Measurements from ENCODE around the gene EVL.

Gene EVL

DNA sequence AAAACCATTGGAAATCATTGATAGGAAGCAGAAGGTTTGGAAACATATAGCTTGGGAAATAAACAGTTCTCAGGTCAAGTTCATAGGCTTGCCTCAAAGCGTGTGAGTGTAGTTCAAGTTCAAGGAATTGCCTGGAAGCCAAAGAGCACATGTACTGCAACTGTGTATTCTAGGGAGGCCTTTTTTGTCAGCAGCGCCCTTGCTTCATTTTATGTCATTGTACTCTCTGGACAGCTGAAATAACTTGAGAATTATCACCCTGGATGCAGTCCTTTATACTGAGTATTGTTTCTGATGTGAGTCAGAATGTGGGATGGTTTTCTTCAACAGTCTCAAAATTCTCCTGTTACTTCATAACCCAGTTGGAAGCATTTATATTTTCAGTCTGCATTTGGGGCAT, 16.0 kb upstream of the EVL start:
- H3K4me3 ChIP-seq (ENCODE audit: low read length), result no peak overlapping the region
- no peak for TF ChIP-seq ZNF274 (IDR thresholded peaks at IDR 0.05; ENCODE audit: low read depth, low read length)

DNA sequence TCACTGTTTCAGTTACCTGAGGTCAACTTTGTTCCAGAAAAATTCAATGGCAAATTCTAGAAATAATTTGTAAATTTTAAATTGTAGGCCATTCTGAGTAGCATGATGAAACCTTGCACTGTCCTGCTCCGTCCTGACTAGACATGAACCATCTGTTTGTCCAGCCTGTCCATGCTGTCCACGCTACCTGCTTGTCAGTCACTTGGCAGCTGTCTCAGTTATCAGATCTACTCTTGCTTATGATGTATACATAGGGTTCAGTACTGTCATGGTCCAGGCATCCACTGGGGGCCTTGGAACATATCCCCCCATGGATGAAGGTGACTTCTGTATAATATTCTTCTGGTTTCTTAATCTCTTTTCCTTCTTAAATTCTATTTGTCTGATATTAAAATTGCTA, 14.1 kb upstream of the EVL start:
- H3K4me3 ChIP-seq (ENCODE audit: low read length), result no peak overlapping the region

DNA sequence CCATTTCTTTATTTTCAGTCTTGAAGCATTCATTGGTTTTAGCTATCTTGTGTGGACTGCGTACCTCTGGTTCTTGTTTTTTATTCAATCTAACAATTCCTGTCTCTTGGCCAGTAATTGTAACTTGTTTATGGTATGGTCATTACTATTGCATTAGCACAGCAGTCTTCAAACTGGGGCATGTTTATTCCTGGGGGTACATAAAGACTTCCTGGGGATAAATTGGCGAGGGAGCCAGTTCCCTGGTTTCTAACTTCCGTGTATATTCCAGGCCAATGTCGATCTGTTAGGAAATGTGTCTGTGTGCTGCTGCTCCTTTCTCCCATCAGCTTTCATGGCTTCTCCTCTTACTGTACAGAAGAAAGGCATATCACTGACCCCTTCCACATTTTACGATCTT, 13.7 kb upstream of the EVL start:
- TF ChIP-seq ZNF274 (IDR thresholded peaks at IDR 0.05; ENCODE audit: low read depth, low read length), result no peak
- H3K4me3 ChIP-seq (ENCODE audit: low read length), result no peak overlapping the region

More for the DNA sequence above, 14.1 kb upstream of the EVL start:
- no peak for TF ChIP-seq ZNF274 (IDR thresholded peaks at IDR 0.05; ENCODE audit: low read depth, low read length)

DNA sequence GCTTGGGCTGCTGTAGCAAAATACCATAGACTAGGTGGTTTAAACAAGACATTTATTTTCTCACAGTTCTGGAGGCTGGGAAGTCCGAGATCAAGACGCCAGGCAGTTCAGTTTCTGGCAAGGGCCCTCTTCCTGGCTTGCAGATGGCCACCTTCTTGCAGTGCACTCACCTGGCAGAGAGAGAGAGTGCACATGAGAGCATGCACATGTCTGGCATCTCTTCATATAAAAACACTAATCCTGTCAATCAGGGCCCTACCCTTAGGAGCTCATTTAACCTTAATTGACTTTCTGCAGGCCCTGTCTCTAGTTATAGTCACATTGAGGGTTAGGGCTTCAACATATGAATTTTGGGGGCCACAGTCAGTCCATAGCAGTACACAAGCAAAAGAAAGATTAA, 12.4 kb upstream of the EVL start:
- TF ChIP-seq ZNF274 (IDR thresholded peaks at IDR 0.05; ENCODE audit: low read depth, low read length), result no peak
- no peak overlapping the region for H3K4me3 ChIP-seq (ENCODE audit: low read length)

GRCh38 chr14:100054316-100055075, 10.7 kb upstream of the EVL start:
- no peak overlapping the region for H3K4me3 ChIP-seq (ENCODE audit: low read length)
- TF ChIP-seq ZNF274 (IDR thresholded peaks at IDR 0.05; ENCODE audit: low read depth, low read length), result no peak

GRCh38 chr14:100056431-100056830, 8.8 kb upstream of the EVL start:
- no peak for TF ChIP-seq ZNF274 (IDR thresholded peaks at IDR 0.05; ENCODE audit: low read depth, low read length)

DNA sequence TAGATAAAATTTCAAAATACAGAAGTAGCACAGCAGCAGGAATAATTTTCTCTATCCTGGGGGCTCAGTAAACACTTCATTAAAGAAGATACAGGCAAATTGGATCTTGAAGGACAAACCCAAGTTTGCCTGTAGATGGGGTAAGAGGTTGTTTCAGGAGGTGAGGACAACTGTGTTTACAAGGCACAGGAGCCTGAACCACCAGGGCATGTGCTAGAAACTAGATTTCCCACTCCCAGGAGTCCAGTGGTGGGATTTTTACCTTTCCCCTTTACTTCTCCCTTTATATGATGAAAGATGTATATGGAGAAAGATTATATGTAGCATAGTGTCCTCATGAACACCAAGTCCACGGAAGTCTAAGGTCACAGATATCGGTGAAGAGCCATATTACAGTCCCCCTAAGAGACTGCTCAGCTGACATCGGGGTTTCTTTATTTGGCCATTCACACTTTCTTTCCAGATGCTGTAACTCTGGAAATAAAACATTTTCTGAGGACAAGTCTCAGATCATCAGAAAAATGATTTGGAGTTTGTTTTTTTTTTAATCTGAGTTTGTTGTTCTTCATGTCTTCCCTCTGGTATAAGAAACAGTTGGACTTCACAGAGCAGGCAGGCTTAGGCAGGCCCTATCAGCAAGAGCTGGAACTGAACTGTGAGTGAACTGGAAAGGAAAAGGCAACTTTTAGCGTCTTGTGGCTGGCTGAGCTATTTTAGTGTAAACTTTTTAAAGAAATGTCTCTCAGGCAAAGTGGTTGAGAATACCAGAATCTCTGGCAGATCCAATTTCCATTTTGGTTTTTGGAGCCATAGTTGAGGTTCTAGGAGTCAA, 8.0 kb upstream of the EVL start:
- TF ChIP-seq ZNF274 (IDR thresholded peaks at IDR 0.05; ENCODE audit: low read depth, low read length), result no peak
- no peak overlapping the region for H3K4me3 ChIP-seq (ENCODE audit: low read length)

More at GRCh38 chr14:100056431-100056830, 8.8 kb upstream of the EVL start:
- no peak overlapping the region for H3K4me3 ChIP-seq (ENCODE audit: low read length)

- no peak for TF ChIP-seq ZNF274 (IDR thresholded peaks at IDR 0.05; ENCODE audit: low read depth, low read length)
- peak overlapping the region; percentile 9; the same call in 1 of the 2 replicates for H3K4me3 ChIP-seq (ENCODE audit: low read length)
These were observed 6.3 kb upstream of the EVL start for GRCh38 chr14:100058777-100059437.

DNA sequence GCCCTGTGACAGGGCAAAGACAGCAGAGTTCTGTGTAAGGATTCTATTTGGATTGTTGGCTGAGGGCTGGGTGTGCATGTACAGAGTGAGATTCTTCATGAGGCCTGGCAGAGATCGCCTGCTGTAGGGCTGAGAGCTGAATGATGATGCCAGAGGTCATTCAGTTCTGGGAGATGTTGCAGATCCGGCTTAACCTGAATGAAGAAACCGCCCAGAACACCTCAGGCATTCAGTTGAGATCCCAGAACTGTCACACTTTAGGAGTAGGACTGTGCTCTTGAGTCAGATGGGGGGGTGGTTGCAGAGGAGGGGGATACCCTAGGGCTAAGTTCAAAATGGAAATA, 5.8 kb upstream of the EVL start:
- no peak for TF ChIP-seq ZNF274 (IDR thresholded peaks at IDR 0.05; ENCODE audit: low read depth, low read length)
- peak overlapping the region; percentile 9; the same call in 1 of the 2 replicates for H3K4me3 ChIP-seq (ENCODE audit: low read length)

DNA sequence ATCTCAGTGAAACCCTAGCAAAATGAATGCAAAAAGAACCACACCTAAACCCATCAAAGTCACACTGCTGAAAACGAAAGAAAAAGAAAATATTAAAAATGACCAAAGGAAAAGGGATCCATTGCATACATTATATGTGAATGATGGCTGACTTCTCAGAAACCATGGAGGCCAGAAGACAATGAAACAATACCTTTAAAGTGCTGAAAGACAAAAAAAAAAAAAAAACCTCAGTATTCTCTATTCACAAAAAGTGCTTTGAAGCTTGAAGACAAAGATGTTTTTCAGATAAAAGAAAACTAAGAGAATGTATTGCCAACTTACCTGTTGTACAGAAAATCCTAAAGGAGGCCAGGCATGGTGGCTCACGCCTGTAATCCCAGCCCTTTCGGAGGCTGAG, 4.5 kb upstream of the EVL start:
- no peak for TF ChIP-seq ZNF274 (IDR thresholded peaks at IDR 0.05; ENCODE audit: low read depth, low read length)
- no peak overlapping the region for H3K4me3 ChIP-seq (ENCODE audit: low read length)

DNA sequence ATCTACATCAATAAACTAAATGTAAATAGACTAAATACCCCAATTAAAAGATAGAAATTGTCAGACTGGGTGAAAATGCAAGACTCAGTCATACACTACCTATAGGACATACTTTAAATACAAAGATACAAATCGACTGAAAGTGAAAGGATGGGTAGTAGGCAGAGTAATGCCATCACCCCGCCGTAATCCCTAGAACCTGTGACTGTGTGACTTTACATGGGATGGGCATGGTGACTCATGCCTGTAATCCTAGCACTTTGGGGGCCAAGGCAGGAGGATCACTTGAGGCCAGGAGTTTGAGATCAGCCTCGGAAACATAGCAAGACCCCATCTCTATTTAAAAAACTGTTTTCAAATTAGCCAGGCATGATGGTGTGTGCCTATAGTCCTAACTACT, 2.6 kb upstream of the EVL start:
- H3K4me3 ChIP-seq (ENCODE audit: low read length), result no peak overlapping the region
- TF ChIP-seq ZNF274 (IDR thresholded peaks at IDR 0.05; ENCODE audit: low read depth, low read length), result no peak

DNA sequence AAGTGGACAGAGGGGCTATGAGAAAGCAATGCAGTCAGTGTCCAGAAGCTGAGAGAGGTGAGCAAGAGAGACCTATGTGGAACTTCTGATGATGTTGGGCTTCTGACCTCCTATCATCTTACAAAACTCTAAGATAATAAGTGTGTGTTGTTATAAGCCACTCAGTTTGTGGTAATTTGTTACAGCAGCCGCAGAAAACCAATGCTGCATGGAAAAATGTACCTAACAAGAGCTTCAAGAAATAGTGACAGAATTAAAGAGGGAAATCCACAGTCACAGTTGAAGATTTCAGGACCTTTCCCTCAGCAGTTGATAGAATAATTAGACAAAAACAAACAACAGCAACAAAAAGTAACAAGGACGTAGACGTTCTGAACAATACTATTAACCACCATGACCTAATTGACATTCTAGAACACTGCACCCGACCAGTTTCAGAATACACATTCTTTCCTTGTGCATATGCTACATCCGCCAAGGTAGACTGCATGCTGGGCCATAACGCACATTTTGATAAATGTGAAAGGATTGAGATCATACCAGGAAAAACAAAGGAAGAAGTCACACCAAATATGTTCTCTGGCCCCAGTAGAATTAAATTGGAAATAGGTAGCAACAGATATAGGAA, 1.8 kb upstream of the EVL start:
- no peak overlapping the region for H3K4me3 ChIP-seq (ENCODE audit: low read length)

GRCh38 chr14:100064335-100065092, 708 bp upstream of the EVL start:
- peak overlapping the region; percentile 72; the same call in 1 of the 2 replicates for H3K4me3 ChIP-seq (ENCODE audit: low read length)

More for the DNA sequence above, 1.8 kb upstream of the EVL start:
- no peak for TF ChIP-seq ZNF274 (IDR thresholded peaks at IDR 0.05; ENCODE audit: low read depth, low read length)
